ENCODE results near the gene RUFY3. TPM values are rescaled to one million over a fixed set of nuclear protein-coding genes. Genes with fewer than 3 reads are reported as not detected.
A peak's percentile ranks its signal among the peaks of the same experiment; 100 is the strongest.

The RUFY3 gene
- total and polyA plus RNA-seq, 12 donors = 41.8 to 141 (median 85.4) TPM

DNA sequence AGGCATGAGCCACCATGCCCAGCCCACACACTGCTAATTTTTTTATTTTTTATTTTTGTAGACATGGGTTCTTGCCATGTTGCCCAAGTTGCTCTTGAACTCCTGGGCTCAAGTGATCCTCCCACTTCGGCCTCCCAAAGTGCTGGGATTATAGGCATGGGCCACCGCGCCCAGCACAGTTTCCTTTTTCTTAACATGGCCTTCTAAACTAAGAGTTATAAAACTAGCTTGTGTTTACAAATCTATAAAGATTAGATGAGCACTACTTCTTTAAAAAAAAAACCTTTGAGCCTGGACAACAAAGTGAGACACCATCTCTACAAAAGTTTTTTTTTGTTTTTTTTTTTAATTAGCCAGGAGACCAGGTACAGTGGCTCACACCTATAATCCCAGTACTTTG lies 107.3 kb downstream of the RUFY3 start:
- Histone ChIP-seq H3K9me3 (replicated peaks in 1 of 3) (no peaks in the 10 kb centered on the region), H3K4me1 (replicated peaks in 1 of 2) (no peaks in the 10 kb centered on the region), H3K36me3 (replicated peaks in 1 of 2) (peaks cover 0 to 97% of the 10 kb centered on the region in 2 donors), H3K27ac (peak overlapping the region in 1 of 5 donors; percentile 53), H3K27me3 (no peaks in the 10 kb centered on the region), H3K4me3 (no peak overlapping the region)
- WGBS, 4 donors = 97 to 100% (median 98%) methylated on average over 3 of the region's 3 CpGs
- no peak for DNase-seq
- TF ChIP-seq, protein P1, sequence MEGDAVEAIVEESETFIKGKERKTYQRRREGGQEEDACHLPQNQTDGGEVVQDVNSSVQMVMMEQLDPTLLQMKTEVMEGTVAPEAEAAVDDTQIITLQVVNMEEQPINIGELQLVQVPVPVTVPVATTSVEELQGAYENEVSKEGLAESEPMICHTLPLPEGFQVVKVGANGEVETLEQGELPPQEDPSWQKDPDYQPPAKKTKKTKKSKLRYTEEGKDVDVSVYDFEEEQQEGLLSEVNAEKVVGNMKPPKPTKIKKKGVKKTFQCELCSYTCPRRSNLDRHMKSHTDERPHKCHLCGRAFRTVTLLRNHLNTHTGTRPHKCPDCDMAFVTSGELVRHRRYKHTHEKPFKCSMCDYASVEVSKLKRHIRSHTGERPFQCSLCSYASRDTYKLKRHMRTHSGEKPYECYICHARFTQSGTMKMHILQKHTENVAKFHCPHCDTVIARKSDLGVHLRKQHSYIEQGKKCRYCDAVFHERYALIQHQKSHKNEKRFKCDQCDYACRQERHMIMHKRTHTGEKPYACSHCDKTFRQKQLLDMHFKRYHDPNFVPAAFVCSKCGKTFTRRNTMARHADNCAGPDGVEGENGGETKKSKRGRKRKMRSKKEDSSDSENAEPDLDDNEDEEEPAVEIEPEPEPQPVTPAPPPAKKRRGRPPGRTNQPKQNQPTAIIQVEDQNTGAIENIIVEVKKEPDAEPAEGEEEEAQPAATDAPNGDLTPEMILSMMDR (IDR thresholded peaks at IDR 0.05) = no peak
- TF ChIP-seq POLR2A (IDR thresholded peaks at IDR 0.05) = no peak
- intact Hi-C loops (cut with DNase I) = loop anchor here in 1 of 2 donors (10.0 kb wide), 1 partner anchor 124 kb away; no protein-coding TSS in a partner anchor

DNA sequence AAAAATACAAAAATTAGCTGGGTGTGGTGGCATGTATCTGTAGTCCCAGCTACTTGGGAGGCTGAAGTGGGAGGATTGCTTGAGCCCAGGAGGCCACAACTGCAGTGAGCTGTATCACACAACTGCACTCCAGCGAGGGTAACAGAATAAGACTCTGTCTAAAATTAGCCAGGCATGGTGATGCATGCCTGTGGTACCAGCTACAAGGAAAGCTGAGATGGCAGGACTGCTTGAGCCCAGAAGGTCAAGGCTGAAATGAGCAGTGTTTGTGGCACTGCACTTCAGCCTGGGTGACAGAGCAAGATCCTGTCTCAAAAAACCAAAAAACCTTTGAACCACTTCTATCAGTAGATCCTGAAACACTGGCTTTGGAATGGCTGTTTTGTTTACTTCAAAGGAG lies 107.7 kb downstream of the RUFY3 start:
- peaks cover 0 to 97% of the 10 kb centered on the region in 2 donors for H3K36me3 ChIP-seq (replicated peaks in 1 of 2)

DNA sequence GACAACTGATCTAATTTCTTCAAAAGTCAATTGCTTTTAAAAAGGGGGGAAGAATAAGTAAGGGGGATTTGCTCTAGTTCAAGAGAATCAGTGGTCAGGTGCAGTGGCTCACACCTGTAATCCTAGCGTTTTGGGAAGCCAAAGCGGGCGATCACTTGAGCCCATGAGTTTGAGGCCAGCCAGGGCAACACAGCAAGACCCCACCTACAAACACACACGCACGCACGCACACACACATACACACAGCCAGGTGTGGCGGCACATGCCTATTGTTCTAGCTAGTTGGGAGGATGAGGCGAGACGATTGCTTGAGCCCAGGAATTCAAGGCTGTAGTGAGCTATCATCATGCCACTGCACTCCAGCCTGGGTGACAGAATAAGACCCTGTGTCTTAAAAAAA lies 108.3 kb downstream of the RUFY3 start:
- TF ChIP-seq, protein P1 (IDR thresholded peaks at IDR 0.05) = no peak
- TF ChIP-seq POLR2A (IDR thresholded peaks at IDR 0.05) = no peak
- H3K4me1 ChIP-seq (replicated peaks in 1 of 2) = no peaks in the 10 kb centered on the region
- 75 to 85% (median 82%) methylated on average over 7 to 9 of the region's 9 CpGs for WGBS, 4 donors

More for the DNA sequence above, 107.7 kb downstream of the RUFY3 start:
- intact Hi-C loops (cut with DNase I) = loop anchor here in 1 of 2 donors (10.0 kb wide), 1 partner anchor 125 kb away; no protein-coding TSS in a partner anchor
- 36 to 79% (median 52%) methylated on average over 1 of the region's 1 CpG for WGBS, 4 donors
- TF ChIP-seq, protein P1 (IDR thresholded peaks at IDR 0.05) = no peak
- no peak for TF ChIP-seq POLR2A (IDR thresholded peaks at IDR 0.05)
- H3K27me3 ChIP-seq = no peaks in the 10 kb centered on the region
- DNase-seq = peak in 5 of 7 donors; percentile 45 to 60 (median 51)
- no peak overlapping the region for H3K4me3 ChIP-seq
- H3K9me3 ChIP-seq (replicated peaks in 1 of 3) = no peaks in the 10 kb centered on the region
- peak overlapping the region in 1 of 5 donors; percentile 53 for H3K27ac ChIP-seq
- H3K4me1 ChIP-seq (replicated peaks in 1 of 2) = no peaks in the 10 kb centered on the region

DNA sequence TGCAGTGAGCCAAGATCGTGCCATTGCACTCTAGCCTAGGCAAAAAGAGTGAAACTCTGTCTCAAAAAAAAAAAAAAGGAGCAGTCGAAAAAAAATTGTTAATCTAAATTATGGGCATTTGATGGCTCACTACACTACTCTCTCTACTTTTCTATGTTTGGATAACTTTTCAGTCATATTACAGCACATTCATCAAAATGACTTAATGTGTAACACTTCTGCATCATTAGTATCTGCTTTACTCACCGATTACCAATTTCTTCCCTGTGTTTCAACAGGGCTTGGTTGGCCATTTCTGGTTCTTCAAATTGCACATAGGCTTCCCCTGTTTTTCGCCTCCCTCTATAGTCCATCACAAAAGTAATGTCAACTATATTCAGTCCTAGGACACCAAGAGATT lies 109.5 kb downstream of the RUFY3 start:
- intact Hi-C loops (cut with DNase I) = loop anchor here (10.0 kb wide), 2 partner anchors 146 to 164 kb away; partner anchors contain the start of genes DCK (in 1 of the 2) and UTP3 (in 1 of the 2)
- Histone ChIP-seq H3K4me1 (replicated peaks in 1 of 2) (peaks cover 0 to 6% of the 10 kb centered on the region in 2 donors), H3K9me3 (replicated peaks in 1 of 3) (no peaks in the 10 kb centered on the region), H3K27ac (no peak overlapping the region), H3K4me3 (no peak overlapping the region), H3K27me3 (no peaks in the 10 kb centered on the region), H3K36me3 (replicated peaks in 1 of 2) (peaks cover 0 to 89% of the 10 kb centered on the region in 2 donors)
- 85 to 98% (median 95%) methylated on average over 4 of the region's 4 CpGs for WGBS, 4 donors
- TF ChIP-seq POLR2A (IDR thresholded peaks at IDR 0.05) = no peak
- TF ChIP-seq, protein P1 (IDR thresholded peaks at IDR 0.05) = no peak
- no peak for DNase-seq

More for the DNA sequence above, 108.3 kb downstream of the RUFY3 start:
- no peak overlapping the region for H3K4me3 ChIP-seq
- intact Hi-C loops (cut with DNase I) = loop anchor here (10.0 kb wide), 2 partner anchors 145 to 165 kb away; partner anchors contain the start of genes DCK (in 1 of the 2) and UTP3 (in 1 of the 2)
- peaks cover 0 to 97% of the 10 kb centered on the region in 2 donors for H3K36me3 ChIP-seq (replicated peaks in 1 of 2)
- H3K27ac ChIP-seq = no peak overlapping the region
- H3K9me3 ChIP-seq (replicated peaks in 1 of 3) = no peaks in the 10 kb centered on the region
- no peaks in the 10 kb centered on the region for H3K27me3 ChIP-seq
- DNase-seq = no peak

All from adrenal gland (tissue), 12 donors.